Spleen (tissue), 11 donors: ENCODE results near the gene DDX27. TPM values are rescaled to one million over a fixed set of nuclear protein-coding genes. Genes with fewer than 3 reads are reported as not detected.

Experiments
- DNase-seq: peaks from one replicate; pipeline ENCODE4 v3.0.0-alpha.2; 2020
- H3K27ac ChIP-seq, 8 donors: fragments of 200-600 bp; sonication (generic) in 7 of 8; 1 replicate in 4 of 8; 2 replicates in 4 of 8; pipeline versions ENCODE4 v1.5.0 to v1.8.0; 2016 to 2021; ENCODE audit warnings: inconsistent platforms in 4 of 8, mild to moderate bottlenecking in 4 of 8, moderate library complexity in 1 of 8
- H3K27me3 ChIP-seq, 7 donors: fragments of 200-600 bp; sonication (generic) in 6 of 7; replicated peaks in 1 of 7; 1 replicate in 4 of 7; 2 replicates in 3 of 7; pipeline versions ENCODE4 v1.5.0 to v1.8.0; 2016 to 2021; ENCODE audit warnings: inconsistent platforms in 3 of 7, mild to moderate bottlenecking in 1 of 7
- H3K36me3 ChIP-seq, 6 donors: fragments of 200-600 bp; sonication (generic) in 5 of 6; 1 replicate in 4 of 6; 2 replicates in 2 of 6; pipeline versions ENCODE4 v1.5.0 to v1.8.0; 2016 to 2021; ENCODE audit warnings: inconsistent platforms in 2 of 6
- H3K4me1 ChIP-seq, 6 donors: fragments of 200-600 bp; sonication (generic) in 5 of 6; 1 replicate in 3 of 6; 2 replicates in 3 of 6; pipeline versions ENCODE4 v1.5.0 to v1.8.0; 2016 to 2021; ENCODE audit warnings: inconsistent platforms in 3 of 6
- H3K4me3 ChIP-seq, 8 donors: fragments of 200-600 bp; sonication (generic) in 7 of 8; 1 replicate in 4 of 8; 2 replicates in 4 of 8; pipeline versions ENCODE4 v1.5.0 to v1.8.0; 2016 to 2021; ENCODE audit warnings: inconsistent platforms in 4 of 8, mild to moderate bottlenecking in 4 of 8, moderate library complexity in 2 of 8
- H3K9me3 ChIP-seq, 8 donors: fragments of 200-600 bp; sonication (generic) in 7 of 8; 1 replicate in 4 of 8; 2 replicates in 4 of 8; pipeline versions ENCODE4 v1.5.0 to v1.8.0; 2016 to 2021; ENCODE audit warnings: inconsistent platforms in 4 of 8
- POLR2A ChIP-seq, 3 donors: fragments of 450-650 bp; IDR thresholded peaks; one replicate each; pipeline ENCODE4 v1.5.1; 2017; ENCODE audit warnings: antibody characterized with exemption in 3 of 3, mild to moderate bottlenecking in 1 of 3
- POLR2AphosphoS5 ChIP-seq, 3 donors: sonication (generic); formaldehyde crosslinking; IDR thresholded peaks; one replicate each; pipeline ENCODE4 v1.5.1; 2017; ENCODE audit warnings: antibody characterized with exemption in 3 of 3
- WGBS, 5 donors: extraction: QIAGEN DNeasy Blood & Tissue Kit in 3 of 5; methylation state at CpG; one replicate each; pipeline versions ENCODE4 v1.1.5 to v1.1.7; 2013 to 2018; 5-methylcytosine and 5-hydroxymethylcytosine counted together
- intact Hi-C: fragments of 100-400 bp; cut with DNase I; formaldehyde crosslinking; loops from one replicate; pipeline ENCODE4 v1.15.0; 2023; ENCODE audit warnings: low total_unique reads
- polyA plus RNA-seq, 3 donors: library from polyadenylated mRNA; stranded (reverse); fragments of 200-250 nt; gene quantifications; one replicate each; pipeline ENCODE4 v1.2.1, GENCODE V29; 2013
- total RNA-seq, 7 donors: library from RNA; depleted of rRNA in 3 of 7; stranded (reverse); fragments of >200 nt in 3 of 7; fragmentation: NEBNext Ultra II Directional in 4 of 7; extraction: Animal tissue kit (Norgen Biotek cat#: 25700) in 4 of 7; gene quantifications; one replicate each; pipeline versions ENCODE4 v1.1.0 to v1.2.1, GENCODE V29; 2016 to 2021
- TF ChIP-seq, protein P1 (sequence below), 11 experiments: fragments of 200-600 bp in 7 of 11; fragments of 450-650 bp in 4 of 11; sonication (generic) in 4 of 11; IDR thresholded peaks in 8 of 11; conservative IDR thresholded peaks in 3 of 11; 1 replicate in 7 of 11; 2 replicates in 4 of 11; pipeline versions ENCODE4 v1.4.0 to v1.8.0; 2016 to 2021; ENCODE audit warnings: antibody characterized with exemption in 11 of 11, inconsistent platforms in 4 of 11, mild to moderate bottlenecking in 1 of 11
- donor health status: healthy with polysubstance abuse.
- donor health status: DM: no; HTN: no; CAD: no; lungs with moderate emphysema.
- donor health status: DM: no; HTN: no; CAD: no.
- donor health status: Bipolar disorder and iron deficiency.
- donor health status: healthy.
- donor health status: DM: no; HTN: no; CAD: no.
- donor health status: DM: yes; HTN: yes; CAD: no.

DDX27 gene
- total and polyA plus RNA-seq, 10 donors, result 30.2 to 39.0 (median 36.0) TPM

DNA sequence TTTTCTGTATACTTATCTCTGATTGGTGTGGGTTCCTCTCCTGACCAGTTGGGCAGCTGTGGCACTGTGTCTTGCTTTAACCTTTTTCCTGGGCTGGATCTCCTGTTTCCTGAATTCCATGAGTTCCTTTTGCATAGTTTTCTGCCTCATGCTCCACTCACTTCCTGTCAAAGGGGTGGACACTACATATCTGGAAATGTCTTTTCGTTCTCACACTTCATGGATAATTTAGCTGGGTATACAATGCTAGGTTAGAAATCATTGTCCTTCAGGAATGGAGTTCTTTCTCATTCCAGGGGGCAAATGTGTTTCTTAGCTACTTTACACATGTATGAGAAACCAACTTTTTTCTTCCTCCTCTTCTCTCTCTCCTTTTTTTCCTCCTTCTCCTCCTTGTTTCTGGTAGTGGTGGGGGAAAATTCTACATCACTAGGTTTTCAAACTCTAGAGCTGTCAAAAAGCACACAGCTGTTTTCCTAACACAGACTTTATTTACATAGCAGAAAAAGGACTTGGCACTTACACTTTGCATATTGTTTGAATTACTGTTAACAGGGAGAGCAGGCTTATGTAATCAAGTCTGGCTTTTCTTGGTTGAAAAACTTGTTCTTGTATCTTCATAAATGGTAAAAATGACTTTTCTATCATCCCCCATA is 9.0 kb upstream of the DDX27 start:
- TF ChIP-seq POLR2AphosphoS5 (IDR thresholded peaks at IDR 0.05) (no peak), POLR2A (IDR thresholded peaks at IDR 0.05) (no peak)
- TF ChIP-seq, protein P1, sequence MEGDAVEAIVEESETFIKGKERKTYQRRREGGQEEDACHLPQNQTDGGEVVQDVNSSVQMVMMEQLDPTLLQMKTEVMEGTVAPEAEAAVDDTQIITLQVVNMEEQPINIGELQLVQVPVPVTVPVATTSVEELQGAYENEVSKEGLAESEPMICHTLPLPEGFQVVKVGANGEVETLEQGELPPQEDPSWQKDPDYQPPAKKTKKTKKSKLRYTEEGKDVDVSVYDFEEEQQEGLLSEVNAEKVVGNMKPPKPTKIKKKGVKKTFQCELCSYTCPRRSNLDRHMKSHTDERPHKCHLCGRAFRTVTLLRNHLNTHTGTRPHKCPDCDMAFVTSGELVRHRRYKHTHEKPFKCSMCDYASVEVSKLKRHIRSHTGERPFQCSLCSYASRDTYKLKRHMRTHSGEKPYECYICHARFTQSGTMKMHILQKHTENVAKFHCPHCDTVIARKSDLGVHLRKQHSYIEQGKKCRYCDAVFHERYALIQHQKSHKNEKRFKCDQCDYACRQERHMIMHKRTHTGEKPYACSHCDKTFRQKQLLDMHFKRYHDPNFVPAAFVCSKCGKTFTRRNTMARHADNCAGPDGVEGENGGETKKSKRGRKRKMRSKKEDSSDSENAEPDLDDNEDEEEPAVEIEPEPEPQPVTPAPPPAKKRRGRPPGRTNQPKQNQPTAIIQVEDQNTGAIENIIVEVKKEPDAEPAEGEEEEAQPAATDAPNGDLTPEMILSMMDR (IDR thresholded peaks at IDR 0.05 in 8 of 11, conservative IDR thresholded peaks at IDR 0.05 in 3 of 11), result no peak
- H3K9me3 ChIP-seq, result peaks cover 0 to 19% (median 15%) of the 10 kb centered on the region in 8 donors
- H3K27ac ChIP-seq, result no peak overlapping the region
- no peak for DNase-seq
- no peaks in the 10 kb centered on the region for H3K27me3 ChIP-seq
- WGBS, 5 donors, result 88 to 91% (median 89%) methylated on average over 1 of the region's 1 CpG
- H3K4me3 ChIP-seq, result no peak overlapping the region
- no peaks in the 10 kb centered on the region for H3K4me1 ChIP-seq
- intact Hi-C loops, result no loop called here
- no peaks in the 10 kb centered on the region for H3K36me3 ChIP-seq

DNA sequence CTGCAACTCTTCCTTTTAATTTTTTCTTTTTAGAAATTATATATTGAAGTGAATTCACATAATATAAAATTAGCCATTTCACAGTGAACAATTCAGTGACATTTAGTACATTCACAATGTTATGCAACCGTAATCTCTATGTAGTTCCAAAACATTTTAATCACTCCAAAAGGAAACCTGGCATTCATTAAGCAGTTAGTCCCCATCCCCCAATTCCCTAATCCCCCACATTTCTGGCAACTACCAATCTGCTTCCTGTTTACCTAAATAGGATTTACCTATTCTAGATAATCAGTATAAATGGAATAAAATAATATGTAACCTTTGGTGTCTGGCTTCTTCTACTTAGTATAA is 8.5 kb upstream of the DDX27 start:
- 94 to 100% (median 98%) methylated on average over 1 of the region's 1 CpG for WGBS, 5 donors
- Histone ChIP-seq H3K36me3 (no peaks in the 10 kb centered on the region), H3K4me3 (no peak overlapping the region), H3K4me1 (no peaks in the 10 kb centered on the region), H3K27me3 (no peaks in the 10 kb centered on the region), H3K27ac (no peak overlapping the region), H3K9me3 (peaks cover 0 to 19% (median 15%) of the 10 kb centered on the region in 8 donors)
- DNase-seq, result no peak
- TF ChIP-seq, protein P1 (IDR thresholded peaks at IDR 0.05 in 8 of 11, conservative IDR thresholded peaks at IDR 0.05 in 3 of 11), result no peak
- no peak for TF ChIP-seq POLR2A (IDR thresholded peaks at IDR 0.05)
- intact Hi-C loops, result no loop called here

DNA sequence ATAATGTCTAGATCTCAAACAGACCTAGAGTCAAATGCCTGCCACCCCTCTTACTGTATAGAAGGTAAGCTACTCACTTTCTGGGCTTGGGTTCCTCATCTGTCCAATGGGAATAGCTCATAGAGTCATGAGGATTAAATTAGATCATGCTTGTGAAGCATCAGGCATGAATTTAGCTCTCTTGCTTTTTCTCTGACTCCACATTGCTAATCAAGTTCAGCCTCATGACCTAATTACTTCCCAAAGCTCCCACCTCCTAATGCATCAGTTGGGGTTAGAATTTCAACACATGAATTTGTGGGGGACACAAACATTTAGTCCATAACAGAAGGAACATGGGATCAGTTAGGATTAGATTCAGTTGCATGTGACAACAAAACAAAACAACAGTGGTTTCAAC is 4.6 kb upstream of the DDX27 start:
- intact Hi-C loops, result no loop called here
- peaks cover 0 to 20% (median 12%) of the 10 kb centered on the region in 6 donors for H3K4me1 ChIP-seq

DNA sequence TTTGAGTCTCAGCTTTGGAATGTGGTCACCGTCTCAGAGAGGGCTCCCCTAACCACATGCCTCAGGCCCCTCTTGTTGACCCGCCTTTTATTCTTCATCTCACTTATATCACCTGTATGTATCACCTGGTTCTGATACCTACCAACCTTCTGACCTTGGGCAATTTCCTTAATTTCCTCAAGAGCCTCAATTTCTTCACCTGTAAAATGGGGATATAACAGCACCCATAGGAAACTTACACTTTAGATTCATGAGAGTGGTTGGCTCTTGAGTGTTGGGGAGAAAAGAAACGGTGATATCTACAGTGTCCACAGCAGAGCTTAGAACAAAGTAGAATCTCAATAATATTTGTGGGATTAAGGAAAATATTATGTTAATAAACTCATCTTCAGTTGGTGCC is 4.0 kb upstream of the DDX27 start:
- TF ChIP-seq, protein P1 (IDR thresholded peaks at IDR 0.05 in 8 of 11, conservative IDR thresholded peaks at IDR 0.05 in 3 of 11), result no peak
- TF ChIP-seq POLR2A (IDR thresholded peaks at IDR 0.05) (no peak), POLR2AphosphoS5 (IDR thresholded peaks at IDR 0.05) (no peak)
- H3K36me3 ChIP-seq, result no peaks in the 10 kb centered on the region
- no peak overlapping the region for H3K4me3 ChIP-seq
- H3K27me3 ChIP-seq, result no peaks in the 10 kb centered on the region
- peaks cover 0 to 12% (median 7%) of the 10 kb centered on the region in 8 donors for H3K9me3 ChIP-seq
- no peak overlapping the region for H3K27ac ChIP-seq
- no peak for DNase-seq
- intact Hi-C loops, result no loop called here
- peaks cover 3 to 27% (median 17%) of the 10 kb centered on the region in 6 donors for H3K4me1 ChIP-seq
- WGBS, 5 donors, result 80 to 96% (median 93%) methylated on average over 3 of the region's 3 CpGs

More for the DNA sequence above, 4.6 kb upstream of the DDX27 start:
- no peak for DNase-seq
- no peaks in the 10 kb centered on the region for H3K36me3 ChIP-seq
- H3K27me3 ChIP-seq, result no peaks in the 10 kb centered on the region
- H3K4me3 ChIP-seq, result no peak overlapping the region
- peaks cover 0 to 19% (median 14%) of the 10 kb centered on the region in 8 donors for H3K9me3 ChIP-seq
- TF ChIP-seq, protein P1 (IDR thresholded peaks at IDR 0.05 in 8 of 11, conservative IDR thresholded peaks at IDR 0.05 in 3 of 11), result no peak
- no peak for TF ChIP-seq POLR2A (IDR thresholded peaks at IDR 0.05)
- no peak for TF ChIP-seq POLR2AphosphoS5 (IDR thresholded peaks at IDR 0.05)
- H3K27ac ChIP-seq, result no peak overlapping the region
